MCF 10A (cell line): Measurements from ENCODE around the gene LGR4. TPM values are rescaled to one million over a fixed set of nuclear protein-coding genes. Genes with fewer than 3 reads are reported as not detected.

Experiments
- BruUV-seq: library from RNA; stranded (reverse); fragments of 400-500 nt; replicated peaks from 2 replicates; lab custom pipeline; 2021; lab: Mats Ljungman, UMichigan
- CTCF ChIA-PET: fragments of 300-600 bp; sonication (Branson Sonifier 250); formaldehyde crosslinking; extraction: SDS; loops from one replicate; lab custom pipeline; 2021; ENCODE audit warnings: antibody characterized with exemption, inconsistent platforms; lab: Yijun Ruan, JAX
- POLR2A ChIA-PET: fragments of 300-600, 350-650 bp; sonication (Branson Sonifier 250); formaldehyde crosslinking; extraction: SDS; loops from one replicate; lab custom pipeline; 2020; ENCODE audit warnings: antibody characterized with exemption, inconsistent platforms; lab: Yijun Ruan, JAX
- DNase-seq: peaks from one replicate; pipeline ENCODE4 v3.0.0-alpha.2; 2018; ENCODE audit not compliant: unreplicated experiment
- H3K27ac Mint-ChIP-seq: one replicate; pipeline ENCODE4 v1.8.0; 2022; ENCODE audit warnings: mild to moderate bottlenecking, low read depth, mixed read lengths; ENCODE audit not compliant: unreplicated experiment
- H3K27me3 Mint-ChIP-seq: one replicate; pipeline ENCODE4 v1.8.0; 2022; ENCODE audit warnings: mixed read lengths; ENCODE audit not compliant: insufficient read depth, unreplicated experiment
- H3K36me3 Mint-ChIP-seq: one replicate; pipeline ENCODE4 v1.8.0; 2022; ENCODE audit warnings: mild to moderate bottlenecking, moderate library complexity, mixed read lengths; ENCODE audit not compliant: insufficient read depth, unreplicated experiment
- H3K4me1 Mint-ChIP-seq: one replicate; pipeline ENCODE4 v1.8.0; 2022; ENCODE audit warnings: mixed read lengths; ENCODE audit not compliant: insufficient read depth, unreplicated experiment
- H3K4me3 Mint-ChIP-seq: one replicate; pipeline ENCODE4 v1.8.0; 2022; ENCODE audit warnings: mild to moderate bottlenecking, moderate library complexity, mixed read lengths; ENCODE audit not compliant: unreplicated experiment
- H3K9me3 Mint-ChIP-seq: one replicate; pipeline ENCODE4 v1.8.0; 2022; ENCODE audit warnings: mixed read lengths; ENCODE audit not compliant: unreplicated experiment
- intact Hi-C: fragments of 100-400 bp; cut with micrococcal nuclease; formaldehyde crosslinking; loops from 2 replicates; pipeline ENCODE4 v1.14.1; 2022
- total RNA-seq: library from RNA; stranded (reverse); gene quantifications from 2 replicates; pipeline ENCODE4 v1.2.3, GENCODE V29; 2022
- TF ChIP-seq, protein P1 (sequence below): fragments of 200-600 bp; IDR thresholded peaks from one replicate; pipeline ENCODE4 v1.8.0; 2022; ENCODE audit warnings: antibody characterized with exemption, mild to moderate bottlenecking; ENCODE audit not compliant: unreplicated experiment

Gene LGR4
- total RNA-seq, 1 experiment from 2014 or later, result 14.2 TPM

DNA sequence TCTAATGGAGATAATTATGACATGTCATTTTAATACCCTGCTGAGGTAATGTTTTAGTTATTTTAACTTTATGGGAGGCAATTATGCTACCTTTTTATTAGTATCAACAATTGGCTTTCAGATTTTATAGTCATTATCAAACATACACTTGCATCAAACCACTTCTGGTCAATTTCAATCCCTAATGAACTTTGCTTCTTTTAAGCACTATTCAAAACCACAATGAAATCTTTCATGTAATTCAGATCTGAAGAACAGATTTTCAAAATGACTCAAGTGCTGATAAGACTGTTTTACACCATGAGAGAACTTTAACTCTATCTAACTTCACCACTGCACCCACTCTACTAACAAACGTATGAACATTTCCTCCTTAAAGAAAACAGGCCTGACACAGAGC, 83.7 kb downstream of the LGR4 start:
- H3K27me3 Mint-ChIP-seq, result no peaks in the 10 kb centered on the region
- peaks cover 7% of the 10 kb centered on the region for H3K36me3 Mint-ChIP-seq
- H3K9me3 Mint-ChIP-seq, result no peaks in the 10 kb centered on the region
- DNase-seq, result no peak
- H3K4me1 Mint-ChIP-seq, result peaks cover 24% of the 10 kb centered on the region
- POLR2A ChIA-PET, result interaction anchor here (0.6 kb wide), 1 partner anchor 155 kb away, joined by 3 read pairs; no protein-coding TSS in a partner anchor
- H3K27ac Mint-ChIP-seq, result no peak overlapping the region
- no peak overlapping the region for H3K4me3 Mint-ChIP-seq
- CTCF ChIA-PET, result no interaction called here
- TF ChIP-seq, protein P1, sequence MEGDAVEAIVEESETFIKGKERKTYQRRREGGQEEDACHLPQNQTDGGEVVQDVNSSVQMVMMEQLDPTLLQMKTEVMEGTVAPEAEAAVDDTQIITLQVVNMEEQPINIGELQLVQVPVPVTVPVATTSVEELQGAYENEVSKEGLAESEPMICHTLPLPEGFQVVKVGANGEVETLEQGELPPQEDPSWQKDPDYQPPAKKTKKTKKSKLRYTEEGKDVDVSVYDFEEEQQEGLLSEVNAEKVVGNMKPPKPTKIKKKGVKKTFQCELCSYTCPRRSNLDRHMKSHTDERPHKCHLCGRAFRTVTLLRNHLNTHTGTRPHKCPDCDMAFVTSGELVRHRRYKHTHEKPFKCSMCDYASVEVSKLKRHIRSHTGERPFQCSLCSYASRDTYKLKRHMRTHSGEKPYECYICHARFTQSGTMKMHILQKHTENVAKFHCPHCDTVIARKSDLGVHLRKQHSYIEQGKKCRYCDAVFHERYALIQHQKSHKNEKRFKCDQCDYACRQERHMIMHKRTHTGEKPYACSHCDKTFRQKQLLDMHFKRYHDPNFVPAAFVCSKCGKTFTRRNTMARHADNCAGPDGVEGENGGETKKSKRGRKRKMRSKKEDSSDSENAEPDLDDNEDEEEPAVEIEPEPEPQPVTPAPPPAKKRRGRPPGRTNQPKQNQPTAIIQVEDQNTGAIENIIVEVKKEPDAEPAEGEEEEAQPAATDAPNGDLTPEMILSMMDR, result no peak
- BruUV-seq, result no TSS peak
- intact Hi-C loops, result no loop called here

DNA sequence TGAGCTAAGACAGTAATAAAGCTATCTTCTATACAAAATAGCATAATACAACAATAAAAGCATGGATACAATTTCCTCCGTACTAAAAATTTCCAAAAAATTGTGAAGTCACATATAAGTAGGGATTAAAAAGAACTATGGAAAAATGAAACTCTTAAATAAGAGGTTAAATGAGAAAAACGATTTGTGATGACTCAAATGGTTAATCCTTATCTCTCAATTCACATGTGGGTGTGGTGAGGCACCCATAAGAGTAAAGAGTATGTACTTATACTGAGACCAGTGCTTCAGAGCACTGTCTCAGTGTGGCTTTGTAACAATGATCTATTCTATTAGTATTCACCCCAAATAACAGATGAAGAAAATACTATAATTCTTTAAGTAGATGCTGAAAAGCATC, 84.6 kb downstream of the LGR4 start:
- H3K9me3 Mint-ChIP-seq, result no peaks in the 10 kb centered on the region
- POLR2A ChIA-PET, result interaction anchor here (0.7 to 1.1 kb wide), 3 partner anchors 61 to 85 kb away, joined by 3 read pairs; partner anchors contain the start of gene LGR4
- TF ChIP-seq, protein P1, result no peak
- no peak overlapping the region for H3K4me3 Mint-ChIP-seq
- H3K27ac Mint-ChIP-seq, result no peak overlapping the region
- CTCF ChIA-PET, result interaction anchor here (1.5 kb wide), 1 partner anchor 96 kb away, joined by 3 read pairs; no protein-coding TSS in a partner anchor
- no peaks in the 10 kb centered on the region for H3K27me3 Mint-ChIP-seq
- peaks cover 12% of the 10 kb centered on the region for H3K36me3 Mint-ChIP-seq
- no peak for DNase-seq
- BruUV-seq, result no TSS peak
- intact Hi-C loops, result no loop called here
- H3K4me1 Mint-ChIP-seq, result peaks cover 21% of the 10 kb centered on the region

DNA sequence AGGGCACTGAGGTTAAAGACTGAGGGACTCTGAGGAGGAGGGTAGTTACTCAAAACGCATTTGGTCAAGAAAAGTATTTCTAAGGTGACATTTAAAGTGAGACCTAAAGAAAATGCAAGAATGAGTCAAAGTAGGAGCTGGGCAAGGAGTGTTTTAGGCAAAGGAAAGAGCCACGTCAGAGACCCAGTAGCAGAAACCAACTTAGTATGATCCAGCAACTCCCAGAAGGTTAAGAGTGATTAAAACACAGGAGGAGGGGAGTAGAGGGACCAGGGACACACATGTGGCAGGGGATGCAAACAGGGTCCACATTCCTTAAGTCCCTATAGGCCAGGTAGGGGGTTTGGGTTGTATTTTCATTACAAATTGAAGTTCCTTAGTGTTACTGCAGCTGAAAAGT, 85.2 kb downstream of the LGR4 start:
- Mint-ChIP-seq H3K36me3 (peaks cover 14% of the 10 kb centered on the region), H3K4me3 (no peak overlapping the region), H3K9me3 (no peaks in the 10 kb centered on the region), H3K27me3 (no peaks in the 10 kb centered on the region), H3K27ac (no peak overlapping the region), H3K4me1 (peaks cover 14% of the 10 kb centered on the region)
- TF ChIP-seq, protein P1, result no peak
- BruUV-seq, result no TSS peak
- intact Hi-C loops, result no loop called here
- POLR2A ChIA-PET, result interaction anchor here (0.6 to 1.5 kb wide), 4 partner anchors 9 to 85 kb away, joined by 3 to 5 read pairs (median 4); partner anchors contain the start of gene LGR4
- CTCF ChIA-PET, result interaction anchor here (0.6 to 1.5 kb wide), 3 partner anchors 86 to 309 kb away, joined by 3 to 4 read pairs (median 3); no protein-coding TSS in a partner anchor
- DNase-seq, result no peak

DNA sequence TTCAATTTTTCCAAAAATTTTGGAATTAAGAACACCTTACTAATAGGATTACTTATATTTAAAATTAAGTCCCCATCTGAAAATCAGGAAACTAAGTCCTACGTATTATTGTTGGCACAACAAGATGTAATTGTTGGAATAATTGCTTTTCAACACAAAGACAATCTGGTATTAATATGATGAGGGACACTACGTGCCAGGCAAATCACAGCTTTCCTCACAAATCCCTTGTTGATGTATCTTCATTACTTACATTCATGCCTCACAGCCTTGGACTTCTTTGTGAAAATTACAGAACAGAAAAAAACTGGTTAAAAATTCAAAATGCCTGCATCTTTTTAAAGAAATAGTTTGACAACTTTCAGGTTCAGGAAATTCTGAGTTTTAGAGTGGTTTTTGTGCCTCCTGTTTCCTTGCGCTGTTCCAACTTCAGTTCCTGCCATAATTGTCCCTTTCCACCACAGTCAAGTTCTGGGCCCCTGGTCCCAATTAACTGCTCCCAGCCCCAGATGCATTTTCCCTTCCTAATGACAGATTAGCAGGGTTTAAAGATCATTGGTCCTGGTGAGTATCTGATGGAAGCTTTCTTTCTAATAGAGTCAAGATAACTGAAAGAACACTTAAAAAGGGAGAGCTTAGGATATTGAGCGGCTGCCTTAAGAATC, 86.3 kb downstream of the LGR4 start:
- ChIA-PET CTCF (interaction anchor here (0.6 kb wide), 1 partner anchor 29 kb away, joined by 3 read pairs; no protein-coding TSS in a partner anchor), POLR2A (interaction anchor here (1.0 to 3.0 kb wide), 3 partner anchors 10 to 79 kb away, joined by 3 to 16 read pairs (median 4); no protein-coding TSS in a partner anchor)
- H3K27ac Mint-ChIP-seq, result peak overlapping the region; percentile 71

More for the DNA sequence above, 86.3 kb downstream of the LGR4 start:
- Mint-ChIP-seq H3K36me3 (peaks cover 22% of the 10 kb centered on the region), H3K4me3 (no peak overlapping the region), H3K27me3 (no peaks in the 10 kb centered on the region), H3K9me3 (no peaks in the 10 kb centered on the region), H3K4me1 (peaks cover 10% of the 10 kb centered on the region)
- intact Hi-C loops, result no loop called here
- no peak for DNase-seq
- TF ChIP-seq, protein P1, result no peak
- BruUV-seq, result no TSS peak
